ENCODE measurements around the gene TMC8.
A peak's percentile ranks its signal among the peaks of the same experiment; 100 is the strongest.

Gene TMC8

DNA sequence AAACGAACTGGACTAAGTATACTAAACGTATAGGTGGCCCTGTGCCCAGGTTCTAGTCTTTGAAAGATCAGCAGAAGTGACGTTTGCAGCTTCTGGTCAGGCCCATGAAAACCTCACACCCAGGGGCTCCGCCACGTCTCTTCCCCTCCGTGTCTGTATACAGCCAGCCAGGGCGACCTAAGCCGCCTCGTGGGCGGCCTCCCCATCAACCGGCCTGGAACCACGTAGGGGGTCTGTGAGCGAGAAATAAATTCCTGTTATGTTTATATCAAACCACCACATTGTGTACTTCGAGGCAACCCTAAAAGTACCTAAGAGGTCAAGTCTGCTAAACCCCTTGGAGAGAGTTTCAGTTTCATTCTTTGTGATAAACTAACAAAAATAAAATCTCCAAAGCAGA is 49.5 kb downstream of the TMC8 start:
- no peak for DNase-seq (ENCODE audit: low spot score)

DNA sequence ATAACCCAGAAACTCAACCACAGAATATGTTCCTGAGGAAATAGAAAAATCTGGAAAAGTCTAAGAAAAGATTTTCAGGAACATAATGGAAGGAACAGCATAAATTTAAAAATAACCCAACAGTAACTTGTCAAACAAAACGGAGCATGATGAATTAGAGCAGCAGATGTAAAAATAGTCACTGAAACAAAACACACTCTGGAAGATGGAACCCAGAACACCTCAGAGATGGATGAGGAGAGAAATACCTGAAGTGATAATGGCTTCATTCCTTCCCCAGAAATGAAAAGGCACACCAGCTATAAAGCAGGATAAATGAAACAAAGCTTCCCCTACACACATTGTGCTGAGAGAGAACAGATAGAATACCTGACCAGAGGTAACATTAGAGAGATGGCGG is 49.9 kb downstream of the TMC8 start:
- no peak for DNase-seq (ENCODE audit: low spot score)

DNA sequence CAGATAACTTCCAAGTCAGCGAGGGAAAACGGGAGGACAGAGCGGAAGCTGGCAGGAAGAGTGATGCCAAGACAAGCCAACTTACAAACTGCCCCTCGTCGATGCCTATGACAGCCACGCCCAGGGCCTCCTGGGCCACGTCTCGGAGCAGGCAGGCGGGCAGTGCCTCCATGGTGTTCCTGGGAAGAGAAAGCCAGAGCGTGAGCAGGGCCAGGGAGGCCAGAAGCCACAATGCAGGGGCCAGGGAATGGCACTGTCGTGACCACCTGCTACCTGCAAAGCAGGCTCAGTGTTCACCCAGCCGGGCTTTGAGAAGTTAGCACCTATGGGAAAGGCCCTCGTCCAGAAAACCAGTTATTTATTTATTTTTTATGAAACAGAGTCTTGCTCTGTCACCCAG is 51.9 kb downstream of the TMC8 start:
- DNase-seq (ENCODE audit: low spot score): no peak

GRCh38 chr17:78183916-78184315 is 53.3 kb downstream of the TMC8 start:
- DNase-seq (ENCODE audit: low spot score): no peak

GRCh38 chr17:78184351-78184750 is 53.8 kb downstream of the TMC8 start:
- no peak for DNase-seq (ENCODE audit: low spot score)

GRCh38 chr17:78184868-78185267 is 54.3 kb downstream of the TMC8 start:
- DNase-seq (ENCODE audit: low spot score): no peak

DNA sequence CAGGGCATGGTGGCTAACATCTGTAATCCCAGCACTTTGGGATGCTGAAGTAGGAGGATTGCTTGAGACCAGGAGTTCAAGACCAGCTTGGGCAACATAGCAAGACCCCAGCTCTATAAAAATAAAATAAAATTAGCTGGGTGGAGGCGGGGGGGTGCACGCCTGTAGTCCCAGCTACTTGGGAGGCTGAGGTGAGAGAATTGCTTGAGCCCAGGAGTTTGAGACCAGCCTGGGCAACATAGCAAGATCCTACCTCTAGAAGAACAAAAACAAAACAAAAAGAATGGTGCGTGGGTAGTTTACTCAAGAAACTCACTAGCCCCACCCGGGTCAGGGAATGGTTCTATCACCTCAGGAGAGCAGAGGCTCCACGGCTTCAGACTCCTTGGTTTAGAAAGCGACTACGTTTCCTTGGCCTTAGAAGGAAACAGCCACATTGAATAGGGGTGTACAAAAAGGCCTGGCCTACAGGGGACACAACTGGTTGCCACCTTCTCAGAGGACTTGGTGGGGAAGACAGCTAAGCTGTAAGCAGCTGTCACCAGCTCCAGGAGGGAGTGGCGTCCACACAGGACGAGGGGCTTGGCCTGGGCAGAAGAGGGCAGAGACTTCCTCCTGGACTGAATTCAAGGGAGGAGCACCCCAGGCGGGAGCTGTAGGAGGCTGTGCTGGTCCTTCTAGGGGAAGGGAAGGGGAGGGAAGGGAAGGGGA is 55.6 kb downstream of the TMC8 start:
- DNase-seq (ENCODE audit: low spot score): no peak

GRCh38 chr17:78186692-78187595 is 56.4 kb downstream of the TMC8 start, which contains the start of the genes AFMID and TK1:
TSS of gene AFMID (plus strand) at chr17:78187362. CDS start at chr17:78187371, 9 bp downstream.
TSS of gene TK1 (minus strand) at chr17:78187052. CDS start at chr17:78186994, 58 bp downstream.
- DNase-seq (ENCODE audit: low spot score): peak; percentile 98

Data from kidney capillary endothelial cell (primary cell).